Astrocyte (in vitro differentiated cells and primary cell): ENCODE results near the gene ARHGAP32. TPM values are rescaled to one million over a fixed set of nuclear protein-coding genes. Genes with fewer than 3 reads are reported as not detected.

Source experiments
- DNase-seq: peaks from one replicate; pipeline ENCODE4 v3.0.0-alpha.2; 2010; ENCODE audit warnings: low read depth
- FAIRE-seq: peaks from 2 replicates; lab custom pipeline; 2011; peaks lifted over from hg19 to GRCh38; lab: Jason Lieb, UNC
- H2AFZ ChIP-seq: 2 replicates; pipeline ENCODE4 v1.6.0; 2012; ENCODE audit warnings: low read depth, low read length, inconsistent platforms
- H3K27ac ChIP-seq: 2 replicates; pipeline ENCODE4 v1.5.1; 2011; ENCODE audit warnings: low read depth, low read length, inconsistent platforms
- H3K27me3 ChIP-seq: 2 replicates; pipeline ENCODE4 v1.6.0; 2011; ENCODE audit warnings: low read length, inconsistent platforms; ENCODE audit not compliant: insufficient read depth
- H3K36me3 ChIP-seq: 2 replicates; pipeline ENCODE4 v1.5.1; 2011; ENCODE audit warnings: low read length, inconsistent platforms; ENCODE audit not compliant: insufficient read depth
- H3K4me1 ChIP-seq: 2 replicates; pipeline ENCODE4 v1.5.1; 2011; ENCODE audit warnings: low read length, inconsistent platforms; ENCODE audit not compliant: insufficient read depth
- H3K4me2 ChIP-seq: 2 replicates; pipeline ENCODE4 v1.6.0; 2012; ENCODE audit warnings: low read length, inconsistent platforms
- H3K4me3 ChIP-seq: 2 replicates; pipeline ENCODE4 v1.5.1; 2011; ENCODE audit warnings: low read depth, mild to moderate bottlenecking, low read length, inconsistent platforms; ENCODE audit not compliant: insufficient read depth
- H3K79me2 ChIP-seq: 2 replicates; pipeline ENCODE4 v1.6.0; 2012; ENCODE audit warnings: mild to moderate bottlenecking, low read length, inconsistent platforms; ENCODE audit not compliant: insufficient read depth
- H3K9ac ChIP-seq: 2 replicates; pipeline ENCODE4 v1.6.0; 2012; ENCODE audit warnings: mild to moderate bottlenecking, low read length, inconsistent platforms
- H3K9me3 ChIP-seq: 2 replicates; pipeline ENCODE4 v1.5.1; 2012; ENCODE audit warnings: low read depth, mild to moderate bottlenecking, low read length, inconsistent platforms; ENCODE audit not compliant: insufficient read depth
- H4K20me1 ChIP-seq: 2 replicates; pipeline ENCODE4 v1.6.0; 2012; ENCODE audit warnings: low read length, inconsistent platforms; ENCODE audit not compliant: insufficient read depth
- H3K27ac Mint-ChIP-seq: one replicate; pipeline ENCODE4 v1.8.0; 2021; ENCODE audit warnings: mild to moderate bottlenecking, mixed read lengths; ENCODE audit not compliant: unreplicated experiment
- H3K27me3 Mint-ChIP-seq: one replicate; pipeline ENCODE4 v1.8.0; 2021; ENCODE audit warnings: low read depth, mixed read lengths; ENCODE audit not compliant: unreplicated experiment
- H3K36me3 Mint-ChIP-seq: one replicate; pipeline ENCODE4 v1.8.0; 2021; ENCODE audit warnings: low read depth, mixed read lengths; ENCODE audit not compliant: unreplicated experiment
- H3K4me1 Mint-ChIP-seq: one replicate; pipeline ENCODE4 v1.8.0; 2021; ENCODE audit warnings: low read depth, mixed read lengths; ENCODE audit not compliant: unreplicated experiment
- H3K4me3 Mint-ChIP-seq: one replicate; pipeline ENCODE4 v1.8.0; 2021; ENCODE audit warnings: mild to moderate bottlenecking, moderate library complexity, mixed read lengths; ENCODE audit not compliant: unreplicated experiment
- H3K9me3 Mint-ChIP-seq: one replicate; pipeline ENCODE4 v1.8.0; 2021; ENCODE audit warnings: mild to moderate bottlenecking, mixed read lengths; ENCODE audit not compliant: unreplicated experiment
- CTCF ChIP-seq: IDR thresholded peaks from 2 replicates; pipeline ENCODE4 v1.5.1; 2011; ENCODE audit warnings: low read depth, mild to moderate bottlenecking, inconsistent platforms, low read length, moderate library complexity; ENCODE audit not compliant: insufficient read depth
- EZH2 ChIP-seq: IDR thresholded peaks from 2 replicates; pipeline ENCODE4 v1.6.1; 2012; ENCODE audit warnings: mild to moderate bottlenecking, low read length, inconsistent platforms; ENCODE audit not compliant: insufficient read depth
- total RNA-seq: library from RNA; stranded (reverse); gene quantifications from 2 replicates; pipeline ENCODE4 v1.2.1, GENCODE V29; 2021

The ARHGAP32 gene
- total RNA-seq, 1 donor from 2014 or later = 21.6 TPM

GRCh38 chr11:129066229-129066628, 125.9 kb downstream of the ARHGAP32 start:
- H3K4me1 Mint-ChIP-seq = peaks cover 7% of the 10 kb centered on the region
- H3K36me3 Mint-ChIP-seq = no peaks in the 10 kb centered on the region
- no peak overlapping the region for H3K4me3 Mint-ChIP-seq
- FAIRE-seq (no peak), DNase-seq (no peak)
- Histone ChIP-seq H4K20me1 (peaks cover 4% of the 10 kb centered on the region), H3K4me3 (no peak overlapping the region), H3K79me2 (no peaks in the 10 kb centered on the region), H3K4me2 (no peak overlapping the region), H3K27ac (no peak overlapping the region), H3K27me3 (no peaks in the 10 kb centered on the region), H2AFZ (no peak overlapping the region), H3K4me1 (peaks cover 6% of the 10 kb centered on the region), H3K36me3 (no peaks in the 10 kb centered on the region), H3K9ac (no peak overlapping the region), H3K9me3 (no peaks in the 10 kb centered on the region)
- H3K27ac Mint-ChIP-seq = no peak overlapping the region
- no peaks in the 10 kb centered on the region for H3K9me3 Mint-ChIP-seq
- TF ChIP-seq CTCF (no peak), EZH2 (no peak)
- no peaks in the 10 kb centered on the region for H3K27me3 Mint-ChIP-seq

GRCh38 chr11:129063118-129063517, 129.0 kb downstream of the ARHGAP32 start:
- Histone ChIP-seq H3K4me2 (no peak overlapping the region), H3K9ac (no peak overlapping the region), H2AFZ (no peak overlapping the region), H3K4me1 (peaks cover 6% of the 10 kb centered on the region), H3K36me3 (no peaks in the 10 kb centered on the region), H3K4me3 (no peak overlapping the region), H4K20me1 (peaks cover under 1% of the 10 kb centered on the region), H3K27ac (no peak overlapping the region), H3K79me2 (no peaks in the 10 kb centered on the region), H3K27me3 (no peaks in the 10 kb centered on the region), H3K9me3 (no peaks in the 10 kb centered on the region)
- Mint-ChIP-seq H3K27me3 (no peaks in the 10 kb centered on the region), H3K4me3 (no peak overlapping the region), H3K27ac (no peak overlapping the region), H3K4me1 (peaks cover 8% of the 10 kb centered on the region), H3K9me3 (no peaks in the 10 kb centered on the region), H3K36me3 (no peaks in the 10 kb centered on the region)
- DNase-seq (no peak), FAIRE-seq (no peak)
- TF ChIP-seq EZH2 = no peak
- TF ChIP-seq CTCF = no peak

- peak; percentile 86 for DNase-seq
Measured at GRCh38 chr11:129061492-129062230, 130.5 kb downstream of the ARHGAP32 start.

More at GRCh38 chr11:129061492-129062230, 130.5 kb downstream of the ARHGAP32 start:
- no peak overlapping the region for H3K4me3 ChIP-seq
- Mint-ChIP-seq H3K4me1 (peaks cover 8% of the 10 kb centered on the region), H3K27me3 (no peaks in the 10 kb centered on the region), H3K36me3 (no peaks in the 10 kb centered on the region), H3K9me3 (no peaks in the 10 kb centered on the region), H3K4me3 (no peak overlapping the region), H3K27ac (no peak overlapping the region)
- H4K20me1 ChIP-seq = no peaks in the 10 kb centered on the region
- peak overlapping the region; percentile 49 for H3K4me2 ChIP-seq
- no peaks in the 10 kb centered on the region for H3K79me2 ChIP-seq
- no peaks in the 10 kb centered on the region for H3K9me3 ChIP-seq
- no peak overlapping the region for H2AFZ ChIP-seq
- no peaks in the 10 kb centered on the region for H3K36me3 ChIP-seq
- H3K27ac ChIP-seq = peak overlapping the region; percentile 41
- FAIRE-seq = no peak
- no peak for TF ChIP-seq EZH2
- TF ChIP-seq CTCF = no peak
- H3K4me1 ChIP-seq = peaks cover 6% of the 10 kb centered on the region
- no peak overlapping the region for H3K9ac ChIP-seq
- no peaks in the 10 kb centered on the region for H3K27me3 ChIP-seq
